HG02973 (cell line): ENCODE measurements around the gene YPEL1.
A peak's percentile ranks its signal among the peaks of the same experiment; 100 is the strongest.
"Not testable (repeated sequence)": the region's sequence is repeated elsewhere in the genome, so short reads cannot be mapped to it uniquely, and the experiment has no call there.

Source experiments
- ATAC-seq: cut with Tn5 transposase; IDR thresholded peaks from one replicate; pipeline ENCODE4 v1.9.1; 2021; ENCODE audit warnings: moderate library complexity; ENCODE audit not compliant: unreplicated experiment

Gene YPEL1

DNA sequence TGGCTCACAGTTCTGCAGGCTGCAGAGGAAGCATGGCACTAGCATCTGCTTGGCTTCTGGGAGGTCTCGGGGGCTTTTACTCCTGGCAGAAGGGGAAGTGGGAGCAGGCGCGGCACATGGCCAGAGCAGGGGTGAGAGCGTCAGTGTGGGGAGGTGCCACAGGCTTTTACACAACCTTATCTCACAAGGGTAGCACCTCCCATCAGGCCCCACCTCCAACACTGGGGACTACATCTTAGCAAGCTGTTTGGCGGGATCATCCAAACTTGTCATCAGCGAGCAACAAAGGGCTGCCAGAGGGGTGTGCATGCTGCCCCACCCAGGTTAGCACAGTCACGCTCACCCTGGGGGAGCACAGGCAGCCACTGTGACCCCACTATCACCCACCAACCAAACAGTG, 18.9 kb upstream of the YPEL1 start:
- ATAC-seq: no peak

DNA sequence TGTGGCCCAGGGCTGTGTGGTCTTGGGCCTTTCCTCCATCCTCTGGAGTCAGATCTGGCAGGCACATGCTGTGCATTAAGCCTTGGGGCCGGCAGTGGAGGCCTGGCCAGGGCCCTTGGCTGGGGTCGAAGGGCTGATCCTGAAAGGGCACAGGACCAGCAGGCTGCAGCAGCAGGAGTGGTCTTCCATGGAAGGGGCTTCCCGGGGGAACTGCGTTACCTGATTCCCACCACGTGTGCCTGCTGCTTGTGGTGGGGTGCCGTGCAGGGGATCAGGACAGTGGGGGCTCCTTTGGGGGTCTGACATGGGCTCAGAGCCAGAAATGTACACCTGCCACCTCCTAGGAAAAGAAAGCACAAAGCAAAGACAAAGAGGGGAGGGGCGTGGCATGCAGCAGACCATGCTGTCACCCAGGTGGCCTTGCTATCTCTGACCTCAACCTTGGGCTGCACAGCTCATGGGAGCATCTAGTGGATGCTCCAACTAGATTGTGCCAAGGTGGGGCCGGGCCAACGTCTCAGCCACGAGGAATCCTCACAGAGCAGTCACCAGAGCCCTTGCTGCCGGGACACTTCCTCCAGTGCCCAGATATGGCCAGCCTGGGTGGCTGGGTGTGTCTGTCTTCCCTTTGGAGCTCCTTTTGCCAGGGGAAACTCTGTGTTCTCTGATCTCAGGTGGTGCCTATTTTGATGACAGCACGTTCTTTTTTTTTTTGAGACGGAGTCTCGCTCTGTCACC, 17.9 kb upstream of the YPEL1 start:
- ATAC-seq: no peak

DNA sequence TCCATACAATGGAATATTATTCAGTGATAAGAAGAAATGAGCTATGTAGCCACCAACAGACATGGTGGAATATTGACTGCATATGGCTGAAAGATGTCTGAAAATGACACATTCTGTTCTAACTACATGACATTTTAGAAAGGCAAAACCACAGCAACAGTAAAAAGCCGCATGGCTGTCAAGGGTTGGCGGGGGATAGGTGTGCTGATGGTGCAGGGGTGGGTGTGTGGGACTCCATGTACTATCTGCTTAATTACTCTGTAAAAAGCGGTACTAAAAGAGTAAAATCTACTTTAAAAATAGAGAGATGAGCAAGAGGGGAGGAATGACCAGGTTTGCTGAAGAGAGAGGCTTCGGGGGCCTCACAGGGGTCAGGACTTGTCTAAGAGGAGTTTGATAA, 16.7 kb upstream of the YPEL1 start:
- ATAC-seq: no peak

DNA sequence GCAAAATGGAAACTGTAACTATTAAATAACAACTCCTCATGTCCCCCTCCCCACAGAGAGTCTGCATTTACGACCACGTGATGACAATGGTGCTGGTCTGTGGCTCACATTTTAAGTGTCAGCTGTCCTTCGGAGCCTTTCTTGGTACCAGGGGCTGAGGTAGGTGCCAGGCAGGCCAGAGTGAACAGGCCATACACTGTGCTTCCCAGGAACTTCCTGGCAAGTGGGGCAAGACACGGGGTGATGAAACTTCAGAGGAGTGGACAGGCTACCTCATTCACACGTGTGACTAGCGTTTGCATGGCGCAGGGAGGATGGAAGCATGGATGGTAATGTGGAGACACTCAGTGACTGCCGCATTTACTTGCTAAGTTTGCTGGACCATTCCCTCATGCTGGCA, 10.4 kb upstream of the YPEL1 start:
- no peak for ATAC-seq

DNA sequence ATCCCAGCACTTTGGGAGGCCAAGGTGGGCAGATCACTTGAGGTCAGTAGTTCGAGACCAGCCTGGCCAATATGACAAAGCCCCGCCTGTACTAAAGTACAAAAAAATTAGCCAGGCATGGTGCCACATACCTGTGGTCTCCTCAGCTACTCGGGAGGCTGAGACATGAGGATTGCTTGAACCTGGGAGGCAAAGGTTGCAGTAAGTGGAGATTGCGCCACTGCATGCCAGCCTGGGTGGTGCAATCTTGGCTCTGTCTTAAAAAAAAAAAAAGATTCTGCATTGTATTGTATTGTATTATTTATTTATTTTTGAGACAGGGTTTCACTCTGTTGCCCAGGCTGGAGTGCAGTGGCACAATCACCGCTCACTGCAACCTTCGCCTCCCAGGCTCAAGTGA, 9.3 kb upstream of the YPEL1 start:
- not testable (repeated sequence) for ATAC-seq

DNA sequence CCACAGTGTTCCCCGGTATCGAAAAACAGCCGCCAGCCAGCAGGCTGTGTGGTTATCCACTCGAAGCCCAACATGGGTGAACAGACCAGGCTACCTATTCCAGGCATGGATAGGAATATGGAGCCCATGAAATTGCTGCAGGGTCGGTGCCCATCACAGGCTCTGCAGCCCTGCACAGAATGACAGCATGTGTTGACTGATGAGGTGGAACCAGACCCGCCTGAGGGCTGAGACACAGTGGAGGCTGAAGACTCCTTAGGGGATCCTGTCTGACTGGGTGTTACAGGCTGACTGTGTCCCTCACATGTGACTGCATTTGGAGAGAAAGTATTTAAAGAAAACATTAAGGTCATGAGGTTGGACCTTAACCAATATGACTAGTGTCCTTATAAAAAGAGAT, 6.2 kb upstream of the YPEL1 start:
- no peak for ATAC-seq

DNA sequence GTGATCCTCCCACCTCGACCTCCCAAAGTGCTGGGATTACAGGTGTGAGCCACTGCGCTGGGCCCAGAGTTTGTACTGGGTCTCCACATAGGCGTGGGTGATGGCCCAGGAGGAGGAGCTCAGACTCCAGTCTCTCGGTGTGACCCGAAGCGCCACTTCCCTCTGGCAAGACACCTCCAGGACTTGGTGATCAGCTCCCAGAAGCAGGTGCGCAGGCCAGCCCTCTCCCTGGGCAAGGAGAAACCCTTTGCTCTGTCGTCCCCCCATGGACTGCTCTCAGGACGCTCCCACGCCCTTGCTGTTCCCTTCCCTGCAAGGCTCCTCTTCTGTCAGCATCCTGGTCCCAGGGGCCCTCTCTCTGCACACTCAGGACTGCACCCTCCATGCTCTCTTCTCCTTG, 5.5 kb upstream of the YPEL1 start:
- ATAC-seq: no peak

DNA sequence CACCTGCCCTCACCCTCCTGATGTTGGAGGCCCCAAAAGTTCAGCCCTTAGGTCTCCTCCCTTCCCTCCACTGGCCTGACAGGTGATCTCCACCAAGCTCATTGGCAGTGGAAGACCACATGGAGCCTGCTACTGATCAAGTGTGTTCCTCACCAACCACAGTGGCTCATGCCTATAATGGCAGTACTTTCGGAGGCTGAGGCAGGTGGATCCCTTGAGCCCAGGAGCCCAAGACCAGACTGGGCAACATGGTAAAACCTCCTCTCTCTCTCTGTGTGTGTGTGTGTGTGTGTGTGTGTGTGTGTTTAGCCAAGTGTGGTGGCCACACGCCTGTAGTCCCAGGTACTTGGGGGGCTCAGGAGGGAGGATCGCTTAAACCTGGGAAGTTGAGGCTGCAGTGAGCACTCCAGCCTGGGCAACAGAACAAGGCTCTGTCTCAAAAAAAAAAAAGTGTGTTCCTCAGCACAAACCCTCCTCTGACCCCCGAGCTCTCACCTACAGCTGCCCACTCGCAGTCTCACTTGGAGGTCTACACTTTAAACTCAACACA, 4.3 kb upstream of the YPEL1 start:
- no peak for ATAC-seq

DNA sequence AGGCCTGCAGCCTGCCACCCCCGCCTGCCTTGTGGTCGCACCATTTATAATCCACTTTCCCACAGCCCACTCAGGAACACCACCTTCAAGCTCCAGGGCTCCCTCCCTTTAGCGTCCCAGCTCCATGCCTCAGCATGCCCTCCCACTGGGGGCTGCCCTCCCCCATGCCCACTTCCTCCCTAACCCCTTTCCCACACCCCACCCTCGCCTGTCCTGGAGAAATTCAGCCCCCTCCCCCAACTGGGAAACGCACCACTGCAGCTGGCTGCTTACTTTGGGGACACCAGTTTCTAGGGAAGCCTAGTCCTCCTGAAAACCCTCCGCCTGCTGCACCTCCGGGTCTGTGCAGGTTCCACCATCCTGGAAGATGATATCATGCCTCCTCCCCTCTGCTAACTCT, 3.4 kb upstream of the YPEL1 start:
- ATAC-seq: no peak

DNA sequence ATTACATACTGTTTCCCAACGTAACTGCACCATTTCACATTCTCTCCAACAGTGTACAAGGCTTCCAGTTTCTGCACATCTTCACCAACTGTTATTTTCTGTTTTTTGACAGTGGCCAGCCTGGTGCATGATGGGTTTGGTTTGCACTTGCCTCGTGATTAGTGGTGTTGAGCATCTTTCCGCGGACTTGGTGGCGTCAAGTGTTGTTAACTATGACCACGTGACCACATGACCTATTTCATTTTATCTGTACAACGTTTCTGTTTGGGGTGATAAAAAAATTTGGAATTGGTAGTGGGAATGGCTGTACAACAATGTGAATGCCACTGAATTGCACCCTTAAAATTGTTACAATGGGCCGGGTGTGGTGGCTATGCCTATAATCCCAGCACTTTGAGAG, 2.5 kb upstream of the YPEL1 start:
- no peak for ATAC-seq

DNA sequence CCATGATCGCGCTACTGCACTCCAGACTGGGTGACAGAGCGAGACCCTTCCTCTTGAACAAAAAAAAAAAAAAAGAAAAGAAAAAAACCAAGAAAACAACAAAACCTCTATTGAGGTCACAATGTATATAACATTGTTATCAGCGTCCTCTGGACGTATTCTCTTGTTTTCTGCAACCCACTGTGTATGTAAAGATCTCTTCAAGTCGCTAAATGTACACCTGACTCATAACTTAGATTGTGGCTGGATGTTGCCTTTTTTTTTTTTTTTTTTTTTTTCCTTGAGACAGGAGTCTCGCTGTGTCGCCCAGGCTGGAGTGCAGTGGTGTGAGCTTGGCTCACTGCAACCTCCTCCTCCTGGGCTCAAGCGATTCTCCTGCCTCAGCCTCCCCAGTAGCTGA, 1.4 kb upstream of the YPEL1 start:
- ATAC-seq: no peak

DNA sequence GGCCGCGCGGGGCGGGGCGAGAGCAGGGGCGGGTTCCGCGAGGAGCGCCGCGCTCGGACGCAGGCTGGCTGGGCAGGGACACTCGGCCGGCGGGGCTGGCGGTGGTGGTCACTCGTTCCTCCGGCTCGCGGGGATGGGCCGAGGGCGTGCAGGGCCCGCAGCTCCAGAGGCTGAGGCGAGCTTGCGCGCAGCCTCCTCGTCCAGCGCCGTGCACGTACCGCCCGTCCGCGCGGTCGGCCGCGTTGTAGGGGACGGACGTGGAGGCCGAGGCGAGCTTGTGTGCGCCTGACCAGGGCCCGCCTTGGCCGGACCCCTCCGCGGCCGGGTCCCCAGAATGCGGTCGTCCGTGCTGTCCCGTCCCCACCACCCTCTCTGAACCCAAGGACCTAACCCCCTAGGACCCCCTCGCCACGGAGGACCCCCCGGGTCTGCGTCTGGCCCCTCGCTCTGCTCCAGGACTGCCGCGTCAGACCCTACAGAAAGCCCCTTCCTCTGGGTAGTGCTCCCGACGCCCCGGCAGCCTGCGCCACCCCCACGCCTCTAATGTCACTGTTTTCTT, 569 bp upstream of the YPEL1 start:
- peak; percentile 16 for ATAC-seq

DNA sequence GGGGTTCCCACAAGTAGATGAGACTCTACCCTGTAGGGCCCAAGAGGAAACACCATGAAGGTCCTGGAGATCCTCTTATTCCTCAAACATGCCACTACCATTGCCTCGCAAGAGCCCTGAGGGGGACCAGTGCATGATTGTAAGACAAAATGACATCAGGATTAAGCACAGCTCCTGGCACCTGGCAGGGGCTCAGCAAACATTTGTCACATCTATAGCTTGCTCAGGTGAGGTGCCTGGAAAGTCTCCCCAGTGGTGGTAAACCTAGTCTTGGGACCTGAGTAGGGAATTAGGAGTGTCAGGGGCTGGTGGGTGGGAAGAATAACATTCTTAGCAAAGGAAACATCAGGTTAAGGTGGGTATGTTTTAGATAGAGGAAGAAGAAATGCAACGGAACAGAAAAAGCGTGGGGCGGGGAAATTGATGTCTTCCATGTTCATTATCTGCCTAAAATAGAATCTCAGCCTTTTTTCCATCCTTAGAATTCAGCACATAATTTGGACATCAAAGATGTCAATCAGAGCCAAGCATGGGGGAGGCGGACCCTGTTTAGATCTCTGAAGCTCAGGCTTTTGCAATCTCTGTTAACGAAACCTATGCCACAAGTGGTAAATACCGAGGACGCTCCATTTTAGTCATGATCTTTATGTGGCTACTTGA, 924 bp downstream of the YPEL1 start:
- no peak for ATAC-seq

DNA sequence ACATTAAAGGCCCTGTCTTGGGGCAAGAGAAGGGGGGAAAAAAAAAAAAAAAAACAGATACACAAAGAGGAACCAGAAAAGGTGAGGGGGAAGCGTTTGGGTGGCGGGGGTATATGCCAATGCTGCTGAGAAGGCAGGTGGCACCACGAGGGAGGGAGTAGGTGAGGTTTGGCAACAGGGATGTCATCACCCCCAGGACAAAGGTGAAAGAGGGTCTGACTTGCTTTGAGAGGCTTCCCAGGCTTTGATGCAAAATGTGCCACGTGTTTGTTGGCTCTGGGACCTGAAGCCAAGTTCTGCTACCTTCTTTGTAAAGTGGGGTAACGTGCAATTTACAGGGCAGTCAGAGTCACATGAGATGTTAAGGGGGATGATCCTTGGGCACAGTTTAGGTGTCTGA, 4.1 kb downstream of the YPEL1 start:
- no peak for ATAC-seq

DNA sequence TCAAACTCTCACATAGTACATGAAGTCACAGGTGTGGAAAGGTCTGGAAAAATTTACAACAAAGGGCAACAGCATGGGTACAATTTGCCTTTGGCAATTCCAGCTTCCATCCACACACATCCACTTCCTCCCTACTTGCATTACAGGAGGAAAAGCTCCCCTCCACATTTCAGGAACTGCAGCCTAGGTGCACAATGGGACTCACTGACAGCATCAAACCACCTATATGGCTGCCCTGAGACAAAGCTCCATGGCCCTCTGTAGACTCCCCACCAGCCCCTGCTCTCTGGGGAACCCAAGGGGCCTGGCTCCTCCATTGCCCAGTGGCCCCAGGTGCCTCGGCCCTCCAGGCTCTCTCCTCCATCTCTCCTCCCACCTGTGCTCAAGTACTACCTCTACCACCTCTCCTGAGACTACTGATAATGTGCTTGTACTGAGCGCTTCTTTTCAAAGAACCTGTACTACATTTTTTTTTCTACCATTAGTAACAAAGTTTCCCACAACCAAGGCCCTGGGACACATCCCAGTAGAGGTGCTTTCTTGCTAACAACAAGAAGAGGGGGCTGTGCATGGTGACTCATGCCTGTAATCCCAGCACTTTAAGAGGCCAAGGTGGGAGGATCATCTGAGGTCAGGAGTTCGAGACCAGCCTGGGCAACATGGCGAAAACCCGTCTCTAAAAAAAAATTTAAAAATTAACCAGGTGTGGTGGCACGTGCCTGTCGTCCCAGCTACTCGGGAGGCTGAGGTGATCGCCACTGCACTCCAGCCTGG, 4.9 kb downstream of the YPEL1 start:
- ATAC-seq: no peak

DNA sequence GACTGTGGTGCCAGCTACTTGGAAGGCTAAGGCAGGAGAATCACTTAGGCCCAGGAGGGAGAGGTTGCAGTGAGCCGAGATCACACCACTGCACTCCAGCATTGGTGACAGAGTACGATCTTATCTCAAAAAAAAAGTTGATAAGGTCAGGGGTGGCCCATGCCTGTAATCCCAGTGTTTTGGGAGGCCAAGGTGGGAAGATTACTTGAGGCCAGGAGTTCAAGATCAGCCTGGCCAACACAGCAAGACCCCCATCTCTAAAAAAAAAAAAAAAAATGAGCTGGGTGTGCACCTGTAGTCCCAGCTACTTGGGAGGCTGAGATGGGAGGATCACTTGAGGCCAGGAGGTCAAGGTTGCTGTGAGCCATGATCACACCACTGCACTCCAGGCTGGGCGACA, 6.4 kb downstream of the YPEL1 start:
- not testable (repeated sequence) for ATAC-seq

DNA sequence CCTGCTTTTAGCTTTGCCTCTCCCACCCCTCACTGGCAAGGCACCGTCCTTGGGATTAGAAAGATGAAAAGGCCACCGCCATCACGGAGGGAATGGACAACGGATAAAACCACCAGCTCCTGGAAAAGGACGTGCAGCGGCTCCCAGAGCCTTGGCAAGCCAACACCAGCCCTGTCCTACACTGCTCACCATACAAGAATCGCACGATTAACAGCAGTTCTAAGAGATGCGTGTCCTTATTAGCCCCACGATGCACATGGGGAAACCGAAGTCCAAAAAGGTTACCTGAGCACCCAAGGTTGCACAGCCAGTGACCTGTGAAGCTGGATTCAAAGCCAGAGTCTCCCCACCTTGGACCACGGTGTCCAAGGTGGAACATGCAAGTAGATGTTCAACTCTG, 7.3 kb downstream of the YPEL1 start:
- ATAC-seq: no peak

DNA sequence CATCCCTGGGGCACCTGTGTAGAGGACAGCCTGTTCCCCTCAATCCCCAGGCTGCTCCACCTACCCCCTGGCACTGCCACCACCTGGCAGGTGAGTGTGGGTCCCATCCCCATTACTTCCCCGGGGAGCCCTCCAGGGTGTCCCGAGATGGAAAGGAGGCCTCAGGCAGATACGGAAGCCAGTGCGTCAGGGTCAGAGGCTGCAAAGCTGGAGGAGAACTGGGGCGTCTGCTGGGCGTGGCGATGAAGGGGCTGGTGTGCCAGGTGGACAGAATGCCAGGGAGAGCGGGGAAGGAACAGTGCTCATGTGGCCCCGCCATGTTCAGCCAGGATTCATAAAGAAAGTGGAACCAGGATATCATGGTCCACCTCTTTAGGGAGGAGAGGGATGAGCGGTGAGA, 7.8 kb downstream of the YPEL1 start:
- ATAC-seq: no peak

DNA sequence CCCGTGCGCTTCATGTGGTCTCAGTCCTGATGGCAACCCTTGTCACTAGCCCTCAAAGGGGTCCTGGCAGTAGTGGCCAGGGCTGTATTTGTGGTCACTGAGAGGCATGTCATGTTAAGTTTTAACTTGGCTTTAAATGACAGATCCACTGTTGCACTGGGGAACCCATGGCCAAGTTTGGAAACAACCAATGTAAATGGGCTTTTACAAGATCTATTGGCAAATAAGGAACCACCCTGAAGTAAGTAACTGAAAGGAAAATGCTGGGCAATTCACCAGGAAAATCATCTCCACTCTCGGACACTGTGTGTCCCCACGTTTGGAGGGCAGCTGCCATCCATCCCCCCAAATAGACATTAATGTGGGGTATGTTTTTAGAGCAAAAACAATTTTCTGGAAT, 8.4 kb downstream of the YPEL1 start:
- ATAC-seq: no peak

DNA sequence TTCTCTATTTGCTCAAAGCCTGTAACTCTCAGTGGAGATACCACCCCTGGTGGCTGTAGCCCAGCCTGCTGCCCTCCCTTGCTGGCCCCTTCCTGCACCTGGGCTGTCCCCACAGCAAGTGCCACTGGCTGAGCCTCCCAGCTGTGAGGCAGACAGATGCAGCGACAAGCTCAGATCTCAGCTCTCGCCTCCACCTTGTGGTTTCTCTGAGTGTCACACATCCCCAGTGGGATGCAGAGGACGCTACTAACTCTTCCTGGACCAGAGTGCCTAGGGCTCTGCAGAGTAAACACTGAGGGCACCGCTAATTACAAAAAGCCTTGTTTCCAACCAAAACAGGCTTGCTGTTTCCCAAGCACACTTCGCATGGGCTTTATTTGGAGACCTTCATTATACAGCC, 8.9 kb downstream of the YPEL1 start:
- ATAC-seq: no peak

DNA sequence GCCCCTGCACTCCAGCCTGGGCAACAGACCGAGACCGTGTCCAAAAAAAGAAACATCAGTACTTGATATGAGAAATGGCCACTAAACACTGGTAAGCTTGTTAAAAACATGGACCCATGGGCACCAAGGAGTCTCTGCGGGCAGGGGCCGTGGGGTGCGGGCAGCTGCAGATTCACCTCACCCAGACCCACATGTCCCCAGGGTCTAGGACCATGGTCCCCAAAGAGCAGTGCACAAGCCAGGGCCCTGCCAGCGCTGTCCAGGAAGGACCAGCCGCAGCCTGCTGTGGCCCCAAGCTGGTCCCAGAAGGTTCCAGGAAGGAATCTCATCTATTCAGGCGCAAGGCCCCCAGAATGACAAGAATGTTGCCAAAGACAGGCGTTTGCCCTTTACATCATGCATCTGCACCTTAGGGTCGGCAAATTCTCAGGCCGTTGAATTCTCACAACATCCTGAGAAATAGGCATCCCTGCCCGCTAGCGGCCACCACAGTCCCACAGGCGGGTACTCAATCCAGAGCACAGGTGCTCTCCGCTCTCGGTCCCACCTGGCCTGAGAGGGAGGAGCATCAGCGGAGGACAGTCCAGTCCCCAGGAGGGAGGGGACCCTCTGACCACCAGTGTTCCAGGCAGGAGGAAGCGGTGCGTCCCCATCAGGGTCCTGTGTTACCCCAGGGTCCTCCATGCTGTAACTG, 9.5 kb downstream of the YPEL1 start:
- ATAC-seq: no peak
